ENCODE results near the gene TSPAN3. TPM values are rescaled to one million over a fixed set of nuclear protein-coding genes. Genes with fewer than 3 reads are reported as not detected.
A peak's percentile ranks its signal among the peaks of the same experiment; 100 is the strongest.

Gene TSPAN3
- total and polyA plus RNA-seq, 3 donors from 2014 or later = 197 to 226 (median 223) TPM

DNA sequence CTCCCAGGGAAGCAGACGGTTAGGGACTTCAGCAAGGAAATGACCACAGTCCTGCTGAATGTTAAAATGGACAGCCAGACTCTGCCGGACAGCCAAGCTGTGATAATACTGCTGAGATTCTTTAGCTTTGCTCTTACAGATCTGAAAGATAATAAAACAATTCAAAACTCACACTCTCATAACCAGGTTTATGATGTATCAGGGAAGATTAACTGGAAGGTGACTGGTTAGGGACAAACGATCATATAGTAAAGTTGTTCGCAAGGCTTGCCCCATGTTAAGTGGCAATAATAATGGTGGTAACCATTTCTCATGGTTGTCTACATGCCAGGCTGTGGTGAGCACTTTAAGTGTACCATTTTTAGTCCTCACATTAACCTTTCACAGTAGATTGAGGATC lies 44.3 kb upstream of the TSPAN3 start:
- Histone ChIP-seq H3K4me1 (no peaks in the 10 kb centered on the region), H3K4me3 (no peak overlapping the region)
- 89 to 93% methylated on average over 4 of the region's 4 CpGs for WGBS, 2 donors

DNA sequence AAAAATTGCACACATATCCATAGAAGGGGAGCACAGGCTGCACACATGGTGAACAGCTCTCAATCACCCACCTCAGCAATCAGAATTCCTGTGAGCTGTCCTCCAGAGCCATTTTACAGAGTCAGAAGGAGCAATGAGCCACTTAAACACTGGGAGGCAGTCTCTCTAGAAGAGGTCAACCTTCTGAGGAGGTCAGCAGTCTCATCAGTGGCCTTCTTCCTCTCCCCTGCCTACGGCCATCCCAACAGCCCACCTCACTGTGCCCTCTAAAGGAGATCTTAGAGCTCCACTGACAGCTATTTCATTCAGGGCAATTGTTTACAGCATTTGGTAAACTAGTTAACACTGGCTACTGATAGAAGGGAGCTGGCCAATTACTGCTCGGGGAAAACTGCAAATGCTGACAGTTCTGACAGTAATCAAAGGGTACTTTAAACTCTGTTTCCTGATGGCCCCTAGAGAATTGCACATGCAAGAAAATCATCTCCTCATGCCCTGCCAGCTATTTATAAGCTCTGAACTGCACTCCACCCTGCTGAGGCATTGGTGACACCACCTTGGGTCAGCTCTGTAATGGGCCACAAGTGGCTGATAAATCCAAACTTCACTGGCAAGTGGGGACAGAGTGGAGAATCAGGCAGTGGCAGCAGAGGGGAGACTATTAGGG lies 42.1 kb upstream of the TSPAN3 start:
- WGBS, 2 donors = 91 to 97% methylated on average over 1 to 2 of the region's 2 CpGs
- DNase-seq = no peak

More for the DNA sequence above, 44.3 kb upstream of the TSPAN3 start:
- H3K36me3 ChIP-seq (ENCODE audit: low read depth, missing control alignments) = no peaks in the 10 kb centered on the region
- H3K27ac ChIP-seq = no peak overlapping the region
- DNase-seq = no peak
- TF ChIP-seq, protein P1, sequence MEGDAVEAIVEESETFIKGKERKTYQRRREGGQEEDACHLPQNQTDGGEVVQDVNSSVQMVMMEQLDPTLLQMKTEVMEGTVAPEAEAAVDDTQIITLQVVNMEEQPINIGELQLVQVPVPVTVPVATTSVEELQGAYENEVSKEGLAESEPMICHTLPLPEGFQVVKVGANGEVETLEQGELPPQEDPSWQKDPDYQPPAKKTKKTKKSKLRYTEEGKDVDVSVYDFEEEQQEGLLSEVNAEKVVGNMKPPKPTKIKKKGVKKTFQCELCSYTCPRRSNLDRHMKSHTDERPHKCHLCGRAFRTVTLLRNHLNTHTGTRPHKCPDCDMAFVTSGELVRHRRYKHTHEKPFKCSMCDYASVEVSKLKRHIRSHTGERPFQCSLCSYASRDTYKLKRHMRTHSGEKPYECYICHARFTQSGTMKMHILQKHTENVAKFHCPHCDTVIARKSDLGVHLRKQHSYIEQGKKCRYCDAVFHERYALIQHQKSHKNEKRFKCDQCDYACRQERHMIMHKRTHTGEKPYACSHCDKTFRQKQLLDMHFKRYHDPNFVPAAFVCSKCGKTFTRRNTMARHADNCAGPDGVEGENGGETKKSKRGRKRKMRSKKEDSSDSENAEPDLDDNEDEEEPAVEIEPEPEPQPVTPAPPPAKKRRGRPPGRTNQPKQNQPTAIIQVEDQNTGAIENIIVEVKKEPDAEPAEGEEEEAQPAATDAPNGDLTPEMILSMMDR (IDR thresholded peaks at IDR 0.05) = no peak
- no peak for TF ChIP-seq POLR2A (IDR thresholded peaks at IDR 0.05)
- no peaks in the 10 kb centered on the region for H3K9me3 ChIP-seq
- H3K27me3 ChIP-seq = no peaks in the 10 kb centered on the region
- intact Hi-C loops (cut with DNase I; ENCODE audit: low total_unique reads) = loop anchor here (10.0 kb wide), 1 partner anchor 430 kb away; no protein-coding TSS in a partner anchor

DNA sequence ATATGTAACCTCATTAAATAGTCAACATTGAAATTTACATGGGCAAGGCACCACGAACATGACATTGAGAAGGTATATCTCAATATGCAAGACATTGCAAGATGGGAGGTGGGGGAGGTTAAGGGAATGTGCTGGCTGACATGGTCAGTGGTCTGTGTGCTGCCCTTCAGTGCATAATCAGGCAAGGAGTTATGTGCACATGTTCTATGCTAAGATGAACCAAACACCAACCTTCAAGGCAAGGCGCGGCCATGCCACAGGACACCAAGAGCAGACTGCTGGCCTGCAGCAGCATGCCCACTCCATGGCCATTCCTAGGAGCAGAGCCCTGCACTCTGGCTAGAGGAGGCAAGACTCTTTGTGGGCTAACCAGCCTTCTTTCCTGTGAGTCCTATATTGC lies 40.9 kb upstream of the TSPAN3 start:
- WGBS, 2 donors = 87 to 90% methylated on average over 3 of the region's 3 CpGs
- H3K36me3 ChIP-seq (ENCODE audit: low read depth, missing control alignments) = no peaks in the 10 kb centered on the region
- DNase-seq = no peak
- TF ChIP-seq, protein P1 (IDR thresholded peaks at IDR 0.05) = no peak
- no peak for TF ChIP-seq POLR2A (IDR thresholded peaks at IDR 0.05)
- no peak overlapping the region for H3K4me3 ChIP-seq
- H3K27me3 ChIP-seq = no peaks in the 10 kb centered on the region
- no peaks in the 10 kb centered on the region for H3K9me3 ChIP-seq
- intact Hi-C loops (cut with DNase I; ENCODE audit: low total_unique reads) = loop anchor here (10.0 kb wide), 1 partner anchor 433 kb away; no protein-coding TSS in a partner anchor
- no peak overlapping the region for H3K27ac ChIP-seq
- peaks cover 13% of the 10 kb centered on the region for H3K4me1 ChIP-seq

More for the DNA sequence above, 42.1 kb upstream of the TSPAN3 start:
- no peaks in the 10 kb centered on the region for H3K36me3 ChIP-seq (ENCODE audit: low read depth, missing control alignments)
- H3K27ac ChIP-seq = no peak overlapping the region
- H3K4me1 ChIP-seq = peaks cover 2% of the 10 kb centered on the region
- H3K4me3 ChIP-seq = no peak overlapping the region
- intact Hi-C loops (cut with DNase I; ENCODE audit: low total_unique reads) = loop anchor here (10.0 kb wide), 1 partner anchor 432 kb away; no protein-coding TSS in a partner anchor
- no peaks in the 10 kb centered on the region for H3K27me3 ChIP-seq
- no peak for TF ChIP-seq POLR2A (IDR thresholded peaks at IDR 0.05)
- TF ChIP-seq, protein P1 (IDR thresholded peaks at IDR 0.05) = no peak
- no peaks in the 10 kb centered on the region for H3K9me3 ChIP-seq

DNA sequence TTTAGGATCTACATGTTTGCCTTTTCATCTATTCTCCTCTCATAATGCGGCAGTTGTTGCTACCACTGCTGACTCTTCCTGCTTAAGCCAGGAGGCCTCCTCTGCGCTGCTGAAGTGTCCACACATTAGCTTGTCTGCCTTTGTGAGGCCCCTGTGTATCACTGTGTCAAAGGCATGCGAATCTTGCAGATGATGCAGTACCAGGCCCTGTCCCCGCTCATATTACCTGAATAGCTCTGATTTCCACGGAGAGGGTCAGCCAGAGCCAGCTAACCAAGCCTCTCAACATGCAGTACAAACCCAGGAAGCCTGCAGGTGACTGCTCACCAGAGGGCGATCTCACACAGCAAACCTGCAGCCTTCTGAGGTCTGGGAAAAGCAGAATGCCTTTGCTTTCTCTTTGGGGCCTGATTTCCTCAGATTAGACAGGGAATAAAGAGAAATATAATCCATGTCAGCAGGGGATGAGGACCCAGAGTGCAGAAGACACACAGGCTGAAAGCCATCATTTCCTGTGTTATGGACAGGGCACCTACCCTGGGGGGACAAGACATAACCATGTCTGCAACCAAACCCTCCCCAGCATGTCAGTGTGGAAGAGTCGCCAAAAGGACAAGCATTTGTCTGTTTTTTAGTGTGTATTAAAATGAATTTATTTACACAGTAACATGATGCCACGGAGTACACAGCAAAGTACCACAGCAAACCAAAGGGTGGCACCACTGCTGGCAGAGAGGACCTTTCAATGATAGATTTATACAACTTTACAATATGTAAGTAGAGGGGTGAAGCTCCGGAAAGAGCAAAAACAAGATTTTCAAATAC lies 36.8 kb upstream of the TSPAN3 start:
- 61 to 71% methylated on average over 8 to 9 of the region's 9 CpGs for WGBS, 2 donors
- H3K4me3 ChIP-seq = no peak overlapping the region
- peak; percentile 62 for DNase-seq
- no peak overlapping the region for H3K27ac ChIP-seq
- TF ChIP-seq, protein P1 (IDR thresholded peaks at IDR 0.05) = peak; percentile 6 to 41 (median 14)
- no peak for TF ChIP-seq POLR2A (IDR thresholded peaks at IDR 0.05)
- peaks cover 14% of the 10 kb centered on the region for H3K4me1 ChIP-seq
- H3K36me3 ChIP-seq (ENCODE audit: low read depth, missing control alignments) = no peaks in the 10 kb centered on the region
- H3K27me3 ChIP-seq = no peaks in the 10 kb centered on the region
- intact Hi-C loops (cut with DNase I; ENCODE audit: low total_unique reads) = no loop called here
- H3K9me3 ChIP-seq = no peaks in the 10 kb centered on the region
